Sigmoid colon (tissue), 4 donors: ENCODE measurements around the gene UBL3.

Source experiments
- CTCF ChIP-seq, 4 experiments: fragments of 450-650 bp in 3 of 4; fragments of 200-600 bp in 1 of 4; IDR thresholded peaks; one replicate each; pipeline ENCODE4 v1.5.1; 2016 to 2019; ENCODE audit warnings: antibody characterized with exemption in 4 of 4, mild to moderate bottlenecking in 3 of 4, moderate library complexity in 2 of 4
- POLR2AphosphoS5 ChIP-seq, 4 donors: sonication (generic); formaldehyde crosslinking; IDR thresholded peaks; one replicate each; pipeline ENCODE4 v1.6.1; 2017; ENCODE audit warnings: antibody characterized with exemption in 4 of 4

DNA sequence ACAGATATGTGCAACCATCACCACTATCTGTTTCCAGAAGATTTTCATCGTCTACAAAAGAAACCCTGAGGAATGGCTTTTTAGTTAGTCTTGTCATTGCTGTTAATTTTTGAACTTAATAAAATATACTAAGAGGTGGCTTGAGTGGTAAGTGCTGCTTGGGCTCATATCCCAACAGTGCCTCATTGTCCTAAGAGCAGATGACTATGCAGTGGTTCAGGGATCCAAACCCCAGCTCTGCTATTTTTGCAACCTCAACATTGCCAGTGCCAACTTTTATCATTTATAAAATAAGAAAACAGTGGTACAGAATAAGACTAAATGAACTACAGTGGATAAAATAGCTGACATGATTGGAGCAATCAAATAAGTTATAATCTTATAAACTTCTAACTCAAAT is 131.7 kb downstream of the UBL3 start:
- TF ChIP-seq POLR2AphosphoS5 (IDR thresholded peaks at IDR 0.05) = no peak
- TF ChIP-seq CTCF (IDR thresholded peaks at IDR 0.05) = no peak
